Astrocyte (in vitro differentiated cells and primary cell): ENCODE measurements around the gene SNX10. TPM values are rescaled to one million over a fixed set of nuclear protein-coding genes. Genes with fewer than 3 reads are reported as not detected.

Experiments used
- DNase-seq: peaks from one replicate; pipeline ENCODE4 v3.0.0-alpha.2; 2010; ENCODE audit warnings: low read depth
- FAIRE-seq: peaks from 2 replicates; lab custom pipeline; 2011; peaks lifted over from hg19 to GRCh38; lab: Jason Lieb, UNC
- H2AFZ ChIP-seq: 2 replicates; pipeline ENCODE4 v1.6.0; 2012; ENCODE audit warnings: low read depth, low read length, inconsistent platforms
- H3K27ac ChIP-seq: 2 replicates; pipeline ENCODE4 v1.5.1; 2011; ENCODE audit warnings: low read depth, low read length, inconsistent platforms
- H3K27me3 ChIP-seq: 2 replicates; pipeline ENCODE4 v1.6.0; 2011; ENCODE audit warnings: low read length, inconsistent platforms; ENCODE audit not compliant: insufficient read depth
- H3K36me3 ChIP-seq: 2 replicates; pipeline ENCODE4 v1.5.1; 2011; ENCODE audit warnings: low read length, inconsistent platforms; ENCODE audit not compliant: insufficient read depth
- H3K4me1 ChIP-seq: 2 replicates; pipeline ENCODE4 v1.5.1; 2011; ENCODE audit warnings: low read length, inconsistent platforms; ENCODE audit not compliant: insufficient read depth
- H3K4me2 ChIP-seq: 2 replicates; pipeline ENCODE4 v1.6.0; 2012; ENCODE audit warnings: low read length, inconsistent platforms
- H3K4me3 ChIP-seq: 2 replicates; pipeline ENCODE4 v1.5.1; 2011; ENCODE audit warnings: low read depth, mild to moderate bottlenecking, low read length, inconsistent platforms; ENCODE audit not compliant: insufficient read depth
- H3K79me2 ChIP-seq: 2 replicates; pipeline ENCODE4 v1.6.0; 2012; ENCODE audit warnings: mild to moderate bottlenecking, low read length, inconsistent platforms; ENCODE audit not compliant: insufficient read depth
- H3K9ac ChIP-seq: 2 replicates; pipeline ENCODE4 v1.6.0; 2012; ENCODE audit warnings: mild to moderate bottlenecking, low read length, inconsistent platforms
- H3K9me3 ChIP-seq: 2 replicates; pipeline ENCODE4 v1.5.1; 2012; ENCODE audit warnings: low read depth, mild to moderate bottlenecking, low read length, inconsistent platforms; ENCODE audit not compliant: insufficient read depth
- H4K20me1 ChIP-seq: 2 replicates; pipeline ENCODE4 v1.6.0; 2012; ENCODE audit warnings: low read length, inconsistent platforms; ENCODE audit not compliant: insufficient read depth
- H3K27ac Mint-ChIP-seq: one replicate; pipeline ENCODE4 v1.8.0; 2021; ENCODE audit warnings: mild to moderate bottlenecking, mixed read lengths; ENCODE audit not compliant: unreplicated experiment
- H3K27me3 Mint-ChIP-seq: one replicate; pipeline ENCODE4 v1.8.0; 2021; ENCODE audit warnings: low read depth, mixed read lengths; ENCODE audit not compliant: unreplicated experiment
- H3K36me3 Mint-ChIP-seq: one replicate; pipeline ENCODE4 v1.8.0; 2021; ENCODE audit warnings: low read depth, mixed read lengths; ENCODE audit not compliant: unreplicated experiment
- H3K4me1 Mint-ChIP-seq: one replicate; pipeline ENCODE4 v1.8.0; 2021; ENCODE audit warnings: low read depth, mixed read lengths; ENCODE audit not compliant: unreplicated experiment
- H3K4me3 Mint-ChIP-seq: one replicate; pipeline ENCODE4 v1.8.0; 2021; ENCODE audit warnings: mild to moderate bottlenecking, moderate library complexity, mixed read lengths; ENCODE audit not compliant: unreplicated experiment
- H3K9me3 Mint-ChIP-seq: one replicate; pipeline ENCODE4 v1.8.0; 2021; ENCODE audit warnings: mild to moderate bottlenecking, mixed read lengths; ENCODE audit not compliant: unreplicated experiment
- CTCF ChIP-seq: IDR thresholded peaks from 2 replicates; pipeline ENCODE4 v1.5.1; 2011; ENCODE audit warnings: low read depth, mild to moderate bottlenecking, inconsistent platforms, low read length, moderate library complexity; ENCODE audit not compliant: insufficient read depth
- EZH2 ChIP-seq: IDR thresholded peaks from 2 replicates; pipeline ENCODE4 v1.6.1; 2012; ENCODE audit warnings: mild to moderate bottlenecking, low read length, inconsistent platforms; ENCODE audit not compliant: insufficient read depth
- total RNA-seq: library from RNA; stranded (reverse); gene quantifications from 2 replicates; pipeline ENCODE4 v1.2.1, GENCODE V29; 2021

SNX10 gene
- total RNA-seq, 1 donor from 2014 or later = 5.4 TPM

GRCh38 chr7:26397332-26397731 is 105.7 kb downstream of the SNX10 start:
- no peak overlapping the region for H3K4me2 ChIP-seq
- H3K27ac Mint-ChIP-seq = no peak overlapping the region
- no peaks in the 10 kb centered on the region for H4K20me1 ChIP-seq
- H3K9me3 Mint-ChIP-seq = no peaks in the 10 kb centered on the region
- H3K9ac ChIP-seq = no peak overlapping the region
- no peak overlapping the region for H3K4me3 ChIP-seq
- no peaks in the 10 kb centered on the region for H3K36me3 ChIP-seq
- peaks cover 8% of the 10 kb centered on the region for H3K4me1 Mint-ChIP-seq
- H3K27ac ChIP-seq = no peak overlapping the region
- DNase-seq (no peak), FAIRE-seq (no peak)
- no peaks in the 10 kb centered on the region for H3K36me3 Mint-ChIP-seq
- H3K27me3 ChIP-seq = no peaks in the 10 kb centered on the region
- no peak overlapping the region for H2AFZ ChIP-seq
- no peaks in the 10 kb centered on the region for H3K79me2 ChIP-seq
- peaks cover 3% of the 10 kb centered on the region for H3K27me3 Mint-ChIP-seq
- H3K4me3 Mint-ChIP-seq = peak overlapping the region; percentile 60
- TF ChIP-seq EZH2 = no peak
- H3K9me3 ChIP-seq = no peaks in the 10 kb centered on the region
- peaks cover 4% of the 10 kb centered on the region for H3K4me1 ChIP-seq

GRCh38 chr7:26397796-26398426 is 106.2 kb downstream of the SNX10 start:
- no peaks in the 10 kb centered on the region for H3K36me3 ChIP-seq
- H3K9me3 ChIP-seq = no peaks in the 10 kb centered on the region
- H3K79me2 ChIP-seq = no peaks in the 10 kb centered on the region
- peaks cover 8% of the 10 kb centered on the region for H3K4me1 Mint-ChIP-seq
- H3K27ac Mint-ChIP-seq = peak overlapping the region; percentile 72
- peaks cover 4% of the 10 kb centered on the region for H3K4me1 ChIP-seq
- TF ChIP-seq EZH2 = no peak
- no peak for TF ChIP-seq CTCF
- H3K36me3 Mint-ChIP-seq = no peaks in the 10 kb centered on the region
- H3K27ac ChIP-seq = no peak overlapping the region
- H2AFZ ChIP-seq = peak overlapping the region; percentile 98
- H3K4me2 ChIP-seq = peak overlapping the region; percentile 97
- H3K27me3 ChIP-seq = no peaks in the 10 kb centered on the region
- H3K9me3 Mint-ChIP-seq = no peaks in the 10 kb centered on the region
- H4K20me1 ChIP-seq = no peaks in the 10 kb centered on the region
- H3K4me3 ChIP-seq = peak overlapping the region; percentile 64
- H3K4me3 Mint-ChIP-seq = peak overlapping the region; percentile 82
- peaks cover 3% of the 10 kb centered on the region for H3K27me3 Mint-ChIP-seq
- FAIRE-seq (no peak), DNase-seq (no peak)
- peak overlapping the region; percentile 65 for H3K9ac ChIP-seq

GRCh38 chr7:26398427-26398755 is 106.7 kb downstream of the SNX10 start:
- DNase-seq (peak; percentile 27), FAIRE-seq (no peak)
- peaks cover under 1% of the 10 kb centered on the region for H3K27me3 Mint-ChIP-seq
- peak overlapping the region; percentile 64 for H3K4me3 ChIP-seq
- no peak overlapping the region for H3K27ac ChIP-seq
- H3K4me1 Mint-ChIP-seq = peaks cover 8% of the 10 kb centered on the region
- H3K27me3 ChIP-seq = no peaks in the 10 kb centered on the region
- H4K20me1 ChIP-seq = no peaks in the 10 kb centered on the region
- peak overlapping the region; percentile 65 for H3K9ac ChIP-seq
- TF ChIP-seq EZH2 (no peak), CTCF (no peak)
- H3K36me3 Mint-ChIP-seq = no peaks in the 10 kb centered on the region
- H3K4me2 ChIP-seq = peak overlapping the region; percentile 97
- peak overlapping the region; percentile 82 for H3K4me3 Mint-ChIP-seq
- H3K9me3 ChIP-seq = no peaks in the 10 kb centered on the region
- H3K9me3 Mint-ChIP-seq = no peaks in the 10 kb centered on the region
- H3K36me3 ChIP-seq = no peaks in the 10 kb centered on the region
- H3K4me1 ChIP-seq = peaks cover 4% of the 10 kb centered on the region
- H3K79me2 ChIP-seq = no peaks in the 10 kb centered on the region
- no peak overlapping the region for H3K27ac Mint-ChIP-seq
- H2AFZ ChIP-seq = peak overlapping the region; percentile 98
